ENCODE results near the gene TRAF4.
A peak's percentile ranks its signal among the peaks of the same experiment; 100 is the strongest.
"Not testable (repeated sequence)": the region's sequence is repeated elsewhere in the genome, so short reads cannot be mapped to it uniquely, and the experiment has no call there.

TRAF4 gene

DNA sequence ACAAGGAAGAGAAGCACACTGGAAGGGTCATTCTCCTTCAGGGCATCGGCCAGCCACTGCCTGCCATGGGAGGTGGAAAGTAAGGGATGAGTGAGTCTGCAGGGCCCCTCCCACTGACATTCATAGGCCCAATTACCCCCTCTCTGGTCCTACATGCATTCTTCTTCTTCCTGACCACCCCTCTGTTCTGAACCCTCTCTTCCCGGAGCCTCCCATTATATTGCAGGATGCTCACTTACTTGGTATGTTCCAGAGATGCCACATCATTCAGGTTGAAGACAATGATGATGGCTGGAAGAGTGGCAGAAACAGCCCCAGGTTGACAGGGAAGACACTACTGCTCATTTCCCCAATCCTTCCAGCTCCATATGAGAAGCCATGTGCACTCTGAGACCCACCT lies 28.6 kb upstream of the TRAF4 start:
- no peak for DNase-seq (ENCODE audit: low read depth in 3 of 3)

DNA sequence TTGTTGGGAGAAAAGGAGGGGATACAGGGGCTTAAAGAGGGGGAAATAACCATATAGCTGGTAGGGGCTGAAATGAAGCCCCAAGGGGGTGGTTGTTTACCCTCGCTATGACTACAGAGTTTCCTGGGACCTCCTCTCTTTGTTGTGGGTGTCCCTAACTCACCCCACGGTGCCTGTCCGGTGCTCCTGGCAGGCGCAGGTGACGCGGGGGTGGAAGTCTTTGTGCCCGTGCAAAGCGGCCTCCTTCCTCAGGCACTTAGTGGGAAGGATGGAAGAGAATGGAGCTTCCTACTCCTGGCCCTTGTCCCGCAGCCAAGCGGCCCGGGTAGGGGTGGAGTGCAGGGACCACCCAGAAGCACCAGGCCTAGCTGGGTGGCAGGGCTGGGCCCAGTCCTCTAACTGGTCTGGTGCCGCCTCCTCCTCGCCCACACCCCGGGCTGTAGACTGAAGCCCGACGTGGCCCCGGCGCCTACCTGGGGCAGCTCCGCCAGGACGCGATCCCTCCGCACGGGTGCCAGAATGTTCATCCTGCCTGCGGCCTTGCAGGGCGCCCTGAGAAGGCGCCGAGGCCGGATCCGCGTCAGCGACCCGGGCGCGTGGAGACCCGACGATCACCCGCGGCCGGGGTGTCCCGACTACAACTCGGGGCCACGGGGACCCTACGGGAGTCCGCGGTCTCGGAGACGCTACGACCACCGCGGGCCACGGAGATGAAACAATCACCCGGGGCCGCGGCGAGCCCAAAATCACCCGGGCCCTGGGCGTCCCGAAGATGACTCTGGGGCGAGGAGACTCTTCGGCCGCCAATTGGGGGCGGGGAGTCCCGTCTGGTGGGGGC lies 26.9 kb upstream of the TRAF4 start:
- DNase-seq (ENCODE audit: low read depth in 3 of 3), result no peak

DNA sequence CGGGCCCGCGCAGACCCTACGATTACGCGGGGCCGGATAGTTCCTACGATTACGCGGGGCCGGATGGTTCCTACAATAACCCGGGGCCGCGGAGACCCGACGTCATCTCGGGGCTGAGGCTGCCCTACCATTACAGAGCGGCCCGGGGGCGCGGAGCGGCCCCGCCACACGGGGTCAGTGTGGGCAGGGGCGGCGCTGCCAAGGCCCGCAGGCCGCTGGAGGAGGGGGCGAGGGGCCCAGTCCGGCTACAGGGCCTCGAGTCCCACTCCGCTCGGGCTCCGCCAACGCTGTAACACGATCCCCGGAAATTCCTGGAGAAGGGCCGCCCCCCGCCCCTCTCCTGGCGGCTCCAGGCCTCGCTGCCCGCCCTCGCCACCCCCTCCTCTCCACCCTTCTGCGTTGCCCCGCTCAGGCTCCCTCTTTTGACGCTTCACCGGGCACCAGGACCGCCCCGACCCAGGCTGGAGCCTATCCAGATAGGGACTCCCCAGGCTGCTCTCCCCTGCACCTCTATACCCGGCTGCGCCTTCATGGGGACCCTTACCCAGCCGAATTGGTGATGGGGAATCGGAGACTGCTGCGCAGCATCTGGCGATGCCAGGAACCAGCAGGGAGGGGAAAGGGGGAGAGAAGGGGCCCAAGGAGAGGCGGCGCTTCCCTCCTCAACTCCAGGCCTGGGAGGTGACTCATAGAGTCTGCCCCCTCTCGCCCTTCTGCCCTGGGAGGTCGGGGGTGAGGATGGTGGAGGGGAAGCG lies 26.1 kb upstream of the TRAF4 start, which contains the start of gene RAB34:
Gene RAB34 (minus strand): TSS at position 291 of the 755 bp plus-strand sequence. CDS start 602 bp downstream, outside the sequence.
- DNase-seq (ENCODE audit: low read depth in 3 of 3), result peak in 1 of 3 experiments; percentile 33

DNA sequence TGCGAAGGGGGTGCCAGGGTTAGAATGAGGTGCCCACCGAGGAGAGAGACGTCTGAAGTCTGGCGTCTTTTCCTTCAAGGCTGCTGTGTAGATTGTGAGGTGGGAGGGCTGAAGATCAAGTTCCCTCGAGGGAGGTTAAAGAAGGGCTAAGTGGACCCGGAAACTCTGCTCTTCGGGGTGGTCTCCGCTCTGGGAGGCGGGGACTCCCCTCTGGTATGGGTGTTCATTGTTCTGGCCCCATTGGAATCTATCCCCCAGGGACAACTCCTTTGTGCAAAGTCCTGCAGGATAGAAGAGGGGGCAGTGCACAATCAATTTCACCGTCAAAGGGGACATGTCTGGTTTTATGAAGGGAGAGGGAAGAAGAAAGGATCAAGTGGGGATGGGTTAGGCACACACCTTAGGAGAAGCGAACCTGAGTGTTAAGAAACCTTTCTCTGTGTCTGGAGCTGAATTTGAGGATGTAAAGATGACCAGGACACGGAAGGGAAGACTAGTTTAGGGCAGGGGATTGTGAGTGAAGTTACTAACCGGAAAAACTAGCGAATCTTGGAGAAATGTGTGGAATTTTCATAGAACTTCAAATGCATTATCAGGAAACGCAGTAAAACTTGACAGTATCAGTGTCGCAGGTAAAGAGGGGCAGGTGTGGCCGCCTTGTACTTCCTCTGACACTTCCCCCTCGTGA lies 25.3 kb upstream of the TRAF4 start:
- no peak for DNase-seq (ENCODE audit: low read depth in 3 of 3)

DNA sequence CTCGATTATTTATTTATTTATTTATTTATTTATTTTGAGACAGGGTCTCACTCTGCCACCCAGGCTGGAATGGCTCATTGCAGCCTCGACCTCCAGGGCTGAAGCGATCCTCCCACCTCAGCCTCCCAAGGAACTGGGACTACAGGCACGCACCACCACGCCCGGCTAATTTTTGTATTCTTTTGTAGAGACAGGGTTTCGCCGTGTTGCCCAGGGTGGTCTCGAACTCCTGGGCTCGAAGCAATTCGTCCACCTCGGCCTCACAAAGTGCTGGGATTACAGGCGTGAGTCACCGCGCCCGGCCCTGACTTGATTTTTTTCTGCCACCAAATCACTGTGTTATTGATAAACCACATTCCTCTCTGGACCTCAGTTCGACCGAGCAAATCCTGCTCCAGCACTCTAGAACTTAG lies 24.8 kb upstream of the TRAF4 start:
- no peak for DNase-seq (ENCODE audit: low read depth in 3 of 3)

DNA sequence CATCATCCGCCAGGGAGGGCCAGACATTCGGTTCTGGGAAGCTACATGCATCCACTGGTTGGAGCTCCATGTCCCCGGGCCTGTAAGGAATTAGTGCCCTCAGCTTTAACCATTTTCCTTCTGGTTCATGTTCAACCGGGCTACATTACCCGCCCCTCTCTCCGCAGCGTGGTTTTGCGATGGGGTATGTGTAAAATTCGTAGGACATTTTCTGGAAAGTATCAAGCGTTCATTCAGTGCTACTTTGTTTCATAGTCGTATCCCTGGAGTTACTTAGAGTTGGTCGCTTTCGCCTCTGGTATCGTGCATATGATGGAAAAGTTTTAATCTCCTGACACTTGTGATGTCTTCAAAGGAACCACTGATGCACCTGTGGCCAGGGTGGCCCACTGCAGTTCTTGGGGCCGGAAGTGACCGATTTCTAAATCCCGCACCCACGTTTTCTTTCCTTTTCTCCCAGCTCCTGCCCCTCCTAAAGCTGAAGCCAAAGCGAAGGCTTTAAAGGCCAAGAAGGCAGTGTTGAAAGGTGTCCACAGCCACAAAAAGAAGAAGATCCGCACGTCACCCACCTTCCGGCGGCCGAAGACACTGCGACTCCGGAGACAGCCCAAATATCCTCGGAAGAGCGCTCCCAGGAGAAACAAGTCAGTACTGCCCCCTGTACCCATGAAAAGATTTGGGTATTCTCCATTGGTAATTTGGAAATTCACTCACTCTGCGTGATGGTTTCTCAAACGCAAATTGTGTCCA lies 23.4 kb upstream of the TRAF4 start:
- DNase-seq (ENCODE audit: low read depth in 3 of 3), result peak in 1 of 3 experiments; percentile 35

DNA sequence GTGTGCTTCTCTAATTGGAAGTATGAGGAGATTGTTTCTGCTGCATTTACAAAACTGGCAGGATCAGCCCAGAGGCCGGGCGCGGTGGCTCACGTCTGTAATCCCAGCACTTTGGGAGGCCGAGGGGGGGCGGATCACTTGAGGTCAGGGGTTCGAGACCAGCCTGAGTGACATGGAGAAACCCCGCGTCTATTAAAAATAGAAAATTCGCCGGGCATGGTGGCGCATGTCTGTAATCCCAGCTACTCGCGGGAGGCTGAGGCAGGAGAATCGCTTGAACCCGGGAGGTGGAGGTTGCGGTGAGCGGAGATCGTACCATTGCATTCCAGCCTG lies 22.8 kb upstream of the TRAF4 start:
- not testable (repeated sequence) for DNase-seq (ENCODE audit: low read depth in 3 of 3)

DNA sequence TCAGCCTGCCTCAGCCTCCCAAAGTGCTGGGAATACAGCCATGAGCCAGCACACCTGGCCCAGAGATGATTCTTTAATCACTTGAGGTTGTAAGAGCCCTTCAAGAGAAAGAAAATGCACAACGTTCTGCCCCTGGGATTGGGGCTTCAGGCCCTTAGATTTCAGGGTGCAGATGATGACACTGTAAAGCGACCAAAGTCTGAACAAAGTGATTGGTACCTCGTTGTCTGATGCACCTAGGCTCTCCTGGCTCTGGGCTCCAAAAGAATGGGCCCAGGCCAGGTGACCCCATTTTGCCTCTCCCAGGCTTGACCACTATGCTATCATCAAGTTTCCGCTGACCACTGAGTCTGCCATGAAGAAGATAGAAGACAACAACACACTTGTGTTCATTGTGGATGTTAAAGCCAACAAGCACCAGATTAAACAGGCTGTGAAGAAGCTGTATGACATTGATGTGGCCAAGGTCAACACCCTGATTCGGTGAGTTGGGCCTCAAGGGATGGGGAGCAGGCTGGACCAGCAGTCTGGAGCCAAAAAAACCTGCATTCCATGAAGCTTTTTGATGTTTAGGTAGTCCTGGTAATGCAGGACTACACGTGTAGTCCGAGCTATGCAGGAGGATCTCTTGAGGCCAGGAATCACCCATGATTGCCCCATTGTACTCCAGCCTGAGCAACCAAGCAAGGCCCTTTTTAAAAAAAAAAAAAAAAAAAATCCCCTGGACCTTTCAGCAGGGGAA lies 21.2 kb upstream of the TRAF4 start:
- DNase-seq (ENCODE audit: low read depth in 3 of 3), result no peak

- no peak for DNase-seq (ENCODE audit: low read depth in 3 of 3)
These were observed 20.5 kb upstream of the TRAF4 start for GRCh38 chr17:28723159-28723835.

- DNase-seq (ENCODE audit: low read depth in 3 of 3), result not testable (repeated sequence)
These were observed 19.8 kb upstream of the TRAF4 start for GRCh38 chr17:28723836-28724499.

DNA sequence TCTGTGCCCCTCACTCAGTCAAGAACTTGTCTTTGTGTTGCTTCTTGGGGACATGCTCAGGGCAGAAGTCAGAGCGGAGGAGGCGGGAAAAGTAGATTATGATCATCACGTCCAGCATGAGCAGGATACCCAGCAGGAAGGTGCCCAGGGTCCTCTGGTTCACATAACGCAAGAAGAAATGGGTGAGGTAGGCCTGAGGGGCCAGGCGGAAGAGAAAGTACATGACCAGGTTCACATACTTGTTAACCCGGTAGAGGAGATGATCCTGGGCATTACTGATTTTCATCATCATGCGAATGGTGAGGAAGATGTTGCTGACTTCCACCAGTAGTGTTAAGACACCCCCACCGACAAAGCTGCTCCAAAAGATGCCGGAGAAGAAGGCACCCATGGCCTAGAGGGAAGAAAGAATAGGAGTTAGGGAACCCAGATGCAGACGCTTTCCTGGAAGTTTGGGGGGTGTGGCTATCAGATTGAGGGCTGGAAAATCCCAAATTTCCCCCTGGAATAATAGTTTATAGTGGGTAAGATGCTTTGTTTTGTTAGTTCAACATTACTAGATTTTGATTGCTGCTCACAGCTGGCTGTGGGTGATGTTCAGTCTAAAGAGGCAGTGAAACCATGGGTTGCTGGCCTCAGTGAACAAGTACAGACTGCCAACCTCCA lies 19.2 kb upstream of the TRAF4 start:
- no peak for DNase-seq (ENCODE audit: low read depth in 3 of 3)

- peak in 1 of 3 experiments; percentile 33 for DNase-seq (ENCODE audit: low read depth in 3 of 3)
These were observed 18.6 kb upstream of the TRAF4 start for GRCh38 chr17:28725166-28725659.

GRCh38 chr17:28725660-28726225 lies 18.1 kb upstream of the TRAF4 start:
- peak in 1 of 3 experiments; percentile 55 for DNase-seq (ENCODE audit: low read depth in 3 of 3)

DNA sequence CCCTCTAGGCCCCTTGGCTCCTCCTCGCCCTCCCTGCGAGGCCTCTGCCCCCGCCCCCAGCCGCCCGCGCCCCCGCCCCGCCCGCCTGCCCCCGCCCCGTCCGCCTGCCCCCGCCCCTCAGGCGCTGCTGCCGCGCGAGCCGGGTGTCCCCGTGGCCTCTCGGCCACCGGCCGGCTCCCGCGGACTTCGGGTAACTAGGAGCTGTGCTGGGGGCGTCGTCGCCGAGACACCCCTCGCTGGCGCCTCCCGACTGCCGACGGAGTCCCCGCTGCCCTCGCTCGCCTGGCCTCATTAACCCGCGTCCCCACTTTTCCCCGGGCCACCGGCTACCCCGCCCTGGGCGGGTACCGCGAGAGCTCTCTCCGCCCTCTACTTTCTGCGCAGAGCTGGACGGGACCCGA lies 17.6 kb upstream of the TRAF4 start, which contains the start of gene TLCD1:
Gene TLCD1 (minus strand): TSS at position 8 of the 401 bp plus-strand sequence. CDS start 136 bp downstream, outside the sequence.
- peak in 2 of 3 experiments; percentile 37 to 69 for DNase-seq (ENCODE audit: low read depth in 3 of 3)

GRCh38 chr17:28726627-28727491 lies 17.0 kb upstream of the TRAF4 start:
- peak; percentile 84 to 87 (median 86) for DNase-seq (ENCODE audit: low read depth in 3 of 3)

DNA sequence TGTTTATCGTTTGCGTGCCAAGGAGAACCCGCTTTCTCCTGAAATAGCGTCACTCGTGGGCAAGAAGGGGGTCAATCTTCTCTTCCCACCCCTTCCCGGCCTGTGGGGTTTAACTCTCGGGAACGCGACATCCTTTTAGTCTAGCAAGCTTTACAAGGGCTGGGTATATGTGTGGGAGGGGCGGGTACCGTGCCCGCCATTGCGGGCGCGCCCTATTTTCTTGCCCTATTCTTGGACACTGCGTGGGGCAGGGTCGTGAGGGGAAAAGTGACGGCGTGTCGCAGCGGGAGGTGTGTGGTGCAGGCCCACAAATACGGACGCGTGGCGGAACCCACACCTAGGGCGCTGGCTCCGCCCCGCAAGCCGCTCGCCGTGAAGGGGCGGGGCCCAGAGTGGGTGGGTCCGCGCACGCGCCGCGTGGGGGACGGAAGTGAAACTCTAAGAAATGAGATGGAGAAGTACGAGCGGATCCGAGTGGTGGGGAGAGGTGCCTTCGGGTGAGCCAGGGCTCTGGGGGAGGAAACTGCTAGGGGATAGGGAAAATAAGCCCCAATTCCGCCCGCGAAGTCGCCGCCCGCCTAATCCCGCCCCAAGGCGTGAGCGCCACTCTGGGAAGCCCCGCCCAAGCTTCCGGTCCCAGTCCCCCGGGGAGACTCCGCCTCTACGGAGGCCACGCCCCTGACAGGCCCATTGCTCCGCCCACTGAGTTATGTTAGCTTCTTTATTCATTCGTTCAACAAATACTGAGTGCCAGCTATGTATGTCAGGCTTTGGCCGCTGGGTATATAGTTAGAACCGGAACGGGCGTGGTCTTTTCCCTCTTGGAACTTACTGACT lies 15.2 kb upstream of the TRAF4 start, which contains the start of gene NEK8:
Gene NEK8 (plus strand): TSS at position 425 of the 837 bp plus-strand sequence. CDS start 26 bp downstream, at position 451.
- peak; percentile 97 to 99 (median 98) for DNase-seq (ENCODE audit: low read depth in 3 of 3)

Measured in stimulated activated CD4-positive, alpha-beta T cell treated with anti-CD3 and anti-CD28 coated beads, TNF-alpha, amount 100 ng/mL, for 4 hours (primary cell).